HepG2 (cell line): Measurements from ENCODE around the gene HSD11B2. TPM values are rescaled to one million over a fixed set of nuclear protein-coding genes. Genes with fewer than 3 reads are reported as not detected.

Experiments
- ATAC-seq: fragments of 200-7000 bp; cut with Tn5 transposase; 3 replicates; pipeline ENCODE4 v1.9.1; 2020; ENCODE audit warnings: mild to moderate bottlenecking, moderate library complexity
- BruUV-seq: library from RNA; stranded (reverse); fragments of 400-500 nt; replicated peaks from 2 replicates; lab custom pipeline; 2021; lab: Mats Ljungman, UMichigan
- CTCF ChIA-PET: fragments of 300-600 bp; formaldehyde crosslinking; extraction: SDS; loops from one replicate; lab custom pipeline; 2021; ENCODE audit warnings: low total read pairs, inconsistent platforms, low intra/inter-chr PET ratio; lab: Yijun Ruan, JAX
- POLR2A ChIA-PET: fragments of 350-600 bp; sonication (Branson Sonifier 250); formaldehyde crosslinking; loops from one replicate; lab custom pipeline; 2020; ENCODE audit warnings: antibody characterized with exemption, inconsistent platforms; lab: Yijun Ruan, JAX
- DNase-seq: peaks from one replicate; pipeline ENCODE4 v3.0.0-alpha.2; 2015; ENCODE audit warnings: low spot score
- FAIRE-seq: peaks from 3 replicates; lab custom pipeline; 2011; peaks lifted over from hg19 to GRCh38; lab: Jason Lieb, UNC
- H2AFZ ChIP-seq: one replicate; pipeline ENCODE4 v1.6.1; 2011; ENCODE audit warnings: low read length, inconsistent platforms
- H3K27ac ChIP-seq: fragments of 300-600 bp; 3 replicates; pipeline ENCODE4 v1.8.0; 2011; ENCODE audit warnings: mixed run types, mild to moderate bottlenecking, mixed read lengths, low read length, inconsistent platforms; ENCODE audit not compliant: insufficient read depth; ENCODE audit errors: extremely low read length
- H3K27me3 ChIP-seq, 2 experiments: fragments of 200-600 bp in 1 of 2; 2 replicates in 1 of 2; 3 replicates in 1 of 2; pipeline versions ENCODE4 v1.6.0 to v1.8.0; 2011; ENCODE audit warnings: low read length in 2 of 2, mild to moderate bottlenecking in 2 of 2, moderate library complexity in 2 of 2, inconsistent platforms in 1 of 2; ENCODE audit not compliant: insufficient read depth in 2 of 2, control insufficient read depth in 1 of 2
- H3K36me3 ChIP-seq, 2 experiments: fragments of 200-600 bp in 1 of 2; replicated peaks in 1 of 2; 2 replicates in 1 of 2; 3 replicates in 1 of 2; pipeline versions ENCODE4 v1.5.1 to v1.8.0; 2011; ENCODE audit warnings: low read length in 2 of 2, inconsistent platforms in 1 of 2; ENCODE audit not compliant: insufficient read depth in 2 of 2, control insufficient read depth in 1 of 2
- H3K4me1 ChIP-seq: 2 replicates; pipeline ENCODE4 v1.5.1; 2012; ENCODE audit warnings: low read length, inconsistent platforms; ENCODE audit not compliant: insufficient read depth
- H3K4me2 ChIP-seq: 2 replicates; pipeline ENCODE4 v1.6.0; 2011; ENCODE audit warnings: low read depth, low read length, inconsistent platforms
- H3K4me3 ChIP-seq, 3 experiments: fragments of 200-600 bp in 1 of 3; sonication (generic), shearing (Covaris generic) in 1 of 3; replicated peaks in 1 of 3; 2 replicates each; pipeline ENCODE4 v1.5.1; 2011 to 2016; ENCODE audit warnings: low read length in 3 of 3, inconsistent platforms in 2 of 3, low read depth in 2 of 3, mild to moderate bottlenecking in 2 of 3, control low read depth in 1 of 3, mixed read lengths in 1 of 3; ENCODE audit not compliant: insufficient read depth in 1 of 3
- H3K79me2 ChIP-seq: one replicate; pipeline ENCODE4 v1.6.1; 2011; ENCODE audit warnings: low read length, inconsistent platforms; ENCODE audit not compliant: insufficient read depth
- H3K9ac ChIP-seq: 2 replicates; pipeline ENCODE4 v1.6.0; 2011; ENCODE audit warnings: mild to moderate bottlenecking, low read depth, low read length, inconsistent platforms; ENCODE audit not compliant: insufficient read depth
- H3K9me3 ChIP-seq: 2 replicates; pipeline ENCODE4 v1.5.1; 2012; ENCODE audit warnings: mild to moderate bottlenecking, low read length
- H4K20me1 ChIP-seq: 2 replicates; pipeline ENCODE4 v1.6.0; 2011; ENCODE audit warnings: inconsistent platforms, mild to moderate bottlenecking, low read length, moderate library complexity; ENCODE audit not compliant: insufficient read depth
- ATAD3A ChIP-seq: sonication (generic); formaldehyde crosslinking; IDR thresholded peaks from 2 replicates; pipeline ENCODE4 v1.4.0; 2020; ENCODE audit warnings: missing genetic modification reagents
- DBP ChIP-seq: sonication (generic); formaldehyde crosslinking; IDR thresholded peaks from 2 replicates; pipeline ENCODE4 v1.4.0; 2020; ENCODE audit warnings: missing genetic modification reagents; ENCODE audit errors: not compliant biosample characterization
- ETV5 ChIP-seq: IDR thresholded peaks from 2 replicates; pipeline ENCODE4 v1.6.1; 2018; ENCODE audit warnings: missing biosample characterization, missing genetic modification reagents, inconsistent platforms, borderline replicate concordance
- TP53 ChIP-seq: sonication (generic); formaldehyde crosslinking; conservative IDR thresholded peaks from 2 replicates; pipeline ENCODE4 v1.4.0; 2020; ENCODE audit warnings: missing genetic modification reagents
- ZBTB25 ChIP-seq: IDR thresholded peaks from 2 replicates; pipeline ENCODE4 v1.6.1; 2018; ENCODE audit warnings: missing genetic modification reagents
- ZBTB40 ChIP-seq, 2 experiments: fragments of 450-650 bp in 1 of 2; sonication (generic) in 1 of 2; formaldehyde crosslinking in 1 of 2; IDR thresholded peaks; 2 replicates each; pipeline versions ENCODE4 v1.6.1 to v1.8.0; 2016 to 2022; ENCODE audit warnings: antibody characterized with exemption in 1 of 2, mild to moderate bottlenecking in 1 of 2, missing genetic modification reagents in 1 of 2
- ZSCAN25 ChIP-seq: sonication (generic); formaldehyde crosslinking; IDR thresholded peaks from 2 replicates; pipeline ENCODE4 v1.8.0; 2022; ENCODE audit warnings: mild to moderate bottlenecking, missing genetic modification reagents
- WGBS: methylation state at CpG from one replicate; pipeline ENCODE4 v1.1.6; 2017; ENCODE audit warnings: low lambda C conversion rate; 5-methylcytosine and 5-hydroxymethylcytosine counted together
- in situ Hi-C: cut with HindIII; loops from 2 replicates; pipeline ENCODE4 v1.10.0; 2017; ENCODE audit warnings: low pct_unique_long_range_greater_than_20kb; ENCODE audit not compliant: extremely low pct_ligation_motif_present
- intact Hi-C: fragments of 100-400 bp; cut with micrococcal nuclease; formaldehyde crosslinking; loops from one replicate; pipeline ENCODE4 v1.10.0; 2022; ENCODE audit not compliant: unreplicated experiment
- polyA plus RNA-seq, 8 experiments: library from polyadenylated mRNA; depleted of rRNA in 3 of 8; stranded (reverse) in 7 of 8; unstranded in 1 of 8; fragments of >200 nt; fragmentation: Illumina TruSeq in 4 of 8; extraction: Trizol in 4 of 8; gene quantifications; 2 replicates each; pipeline versions ENCODE4 v1.2.1 to v1.2.3, GENCODE V29; 2011 to 2016; ENCODE audit warnings: low read depth in 4 of 8, missing spikeins in 1 of 8, mixed read lengths in 1 of 8; ENCODE audit not compliant: insufficient read depth in 1 of 8
- total RNA-seq, 5 experiments: library from RNA; depleted of rRNA; stranded (reverse); fragments of >200 nt; fragmentation: Illumina TruSeq; extraction: Trizol; gene quantifications; 2 replicates each; pipeline ENCODE4 v1.2.3, GENCODE V29; 2016; ENCODE audit warnings: low read depth in 1 of 5
- TF ChIP-seq, protein P1 (sequence below): sonication (generic); formaldehyde crosslinking; IDR thresholded peaks from 2 replicates; pipeline ENCODE4 v1.9.0; 2022; ENCODE audit warnings: missing genetic modification reagents, mild to moderate bottlenecking, borderline replicate concordance

HSD11B2 gene
- total and polyA plus RNA-seq, 2 of the 13 experiments (the other 11 are each of a cell fraction or from before 2014, with no cell fraction given), result 8.9 to 13.6 TPM

GRCh38 chr16:67432506-67432890 lies 1.6 kb downstream of the HSD11B2 start:
- H3K36me3 ChIP-seq, result peaks cover 0 to under 1% of the 10 kb centered on the region in 2 experiments; a peak in 2 of 5 replicates
- peak overlapping the region; percentile 79 for H3K9ac ChIP-seq
- no peaks in the 10 kb centered on the region for H3K9me3 ChIP-seq
- ATAC-seq, result no peak
- H3K79me2 ChIP-seq, result no peaks in the 10 kb centered on the region
- POLR2A ChIA-PET, result interaction anchor here (0.5 to 5.5 kb wide), 8 partner anchors 13 to 206 kb away, joined by 3 to 182 read pairs (median 4); partner anchors contain the start of genes ATP6V0D1 and TMEM208
- BruUV-seq, result no TSS peak
- in situ Hi-C loops, result loop anchor here (5.0 kb wide), 1 partner anchor 35 kb away; no protein-coding TSS in a partner anchor
- WGBS, result 65% methylated on average over 5 of the region's 5 CpGs
- H3K4me1 ChIP-seq, result peaks cover 48% of the 10 kb centered on the region
- no peak for DNase-seq
- no peaks in the 10 kb centered on the region; a peak in 1 of 5 replicates for H3K27me3 ChIP-seq
- H3K27ac ChIP-seq, result peak overlapping the region; percentile 82
- H3K4me3 ChIP-seq, result peak overlapping the region; percentile 40 to 92 (median 67); a peak in 5 of 6 replicates
- H2AFZ ChIP-seq, result peak overlapping the region; percentile 45
- intact Hi-C loops, result no loop called here
- CTCF ChIA-PET, result no interaction called here
- no peak for FAIRE-seq
- peak overlapping the region; percentile 99 for H3K4me2 ChIP-seq
- H4K20me1 ChIP-seq, result no peaks in the 10 kb centered on the region
- TF ChIP-seq ZBTB40 (IDR thresholded peaks at IDR 0.05), result no peak
- TF ChIP-seq ZBTB40 (CRISPR knock-in tag; IDR thresholded peaks at IDR 0.05), result 0 out of 2 replicates have a peak, but pooled peaks have one; percentile 9
- TF ChIP-seq ATAD3A (CRISPR knock-in tag), result no peak
- no peak for TF ChIP-seq TP53 (CRISPR knock-in tag)
- no peak for TF ChIP-seq ZBTB25
- TF ChIP-seq DBP (CRISPR knock-in tag), result no peak
- TF ChIP-seq, protein P1, sequence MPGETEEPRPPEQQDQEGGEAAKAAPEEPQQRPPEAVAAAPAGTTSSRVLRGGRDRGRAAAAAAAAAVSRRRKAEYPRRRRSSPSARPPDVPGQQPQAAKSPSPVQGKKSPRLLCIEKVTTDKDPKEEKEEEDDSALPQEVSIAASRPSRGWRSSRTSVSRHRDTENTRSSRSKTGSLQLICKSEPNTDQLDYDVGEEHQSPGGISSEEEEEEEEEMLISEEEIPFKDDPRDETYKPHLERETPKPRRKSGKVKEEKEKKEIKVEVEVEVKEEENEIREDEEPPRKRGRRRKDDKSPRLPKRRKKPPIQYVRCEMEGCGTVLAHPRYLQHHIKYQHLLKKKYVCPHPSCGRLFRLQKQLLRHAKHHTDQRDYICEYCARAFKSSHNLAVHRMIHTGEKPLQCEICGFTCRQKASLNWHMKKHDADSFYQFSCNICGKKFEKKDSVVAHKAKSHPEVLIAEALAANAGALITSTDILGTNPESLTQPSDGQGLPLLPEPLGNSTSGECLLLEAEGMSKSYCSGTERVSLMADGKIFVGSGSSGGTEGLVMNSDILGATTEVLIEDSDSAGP, result no peak
- TF ChIP-seq ETV5, result 0 out of 2 replicates have a peak, but pooled peaks have one; percentile 7
- no peak for TF ChIP-seq ZSCAN25
